Measurements from ENCODE around the gene SBDS. TPM values are rescaled to one million over a fixed set of nuclear protein-coding genes. Genes with fewer than 3 reads are reported as not detected.

SBDS gene
- total and polyA plus RNA-seq, 2 of the 4 experiments (the other 2 are of a cell fraction) = 43.0 to 65.7 TPM

DNA sequence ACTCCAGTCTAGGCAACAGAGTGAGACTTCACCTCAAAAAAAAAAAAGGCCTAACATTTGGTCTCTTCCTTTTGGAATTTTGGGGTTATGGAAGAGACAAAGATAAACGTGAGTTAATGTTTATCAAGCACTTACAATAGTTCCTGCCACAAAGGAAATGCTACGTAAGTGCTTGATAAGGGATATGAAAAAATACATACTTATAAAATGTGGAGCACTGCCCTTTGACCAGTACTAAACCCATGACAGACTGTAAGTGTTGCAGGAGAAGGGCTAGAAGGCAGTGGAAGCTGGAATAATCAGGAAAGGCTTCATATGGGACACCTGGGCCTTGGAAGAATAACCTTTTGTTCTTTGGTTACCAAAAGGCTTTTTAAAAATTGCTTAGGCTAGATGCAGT lies 48.8 kb downstream of the SBDS start:
- Histone ChIP-seq H2AFZ (replicated peaks; ENCODE audit: low read length, poor library complexity) (no peak overlapping the region), H4K5ac (ENCODE audit: low read depth, low read length) (no peak overlapping the region), H3K36me3 (ENCODE audit: control insufficient read depth, insufficient read depth, low read length) (peaks cover 50% of the 10 kb centered on the region), H3K4me1 (ENCODE audit: control insufficient read depth, insufficient read depth, low read length) (no peaks in the 10 kb centered on the region), H3K9ac (ENCODE audit: low read depth, low read length) (no peak overlapping the region), H4K8ac (ENCODE audit: low read depth in 2 of 2, low read length in 2 of 2) (no peak overlapping the region), H3K4ac (ENCODE audit: low read depth, low read length) (no peak overlapping the region), H3K4me3 (ENCODE audit: insufficient read depth, low read depth, low read length) (no peak overlapping the region), H2BK5ac (ENCODE audit: low read depth, low read length, poor library complexity, severe bottlenecking) (no peak overlapping the region), H2BK20ac (ENCODE audit: low read depth, low read length) (no peak overlapping the region), H2AK5ac (ENCODE audit: low read depth, low read length) (no peak overlapping the region), H3K9me1 (ENCODE audit: insufficient read depth, low read length) (no peaks in the 10 kb centered on the region), H3K18ac (ENCODE audit: low read depth, low read length) (no peak overlapping the region), H3K79me1 (ENCODE audit: low read depth in 1 of 2, low read length in 2 of 2) (peaks cover 28 to 40% of the 10 kb centered on the region in 2 experiments), H3K56ac (ENCODE audit: extremely low read depth, insufficient read depth, low read length) (no peak overlapping the region), H3K9me3 (ENCODE audit: control insufficient read depth, insufficient read depth, low read length) (no peaks in the 10 kb centered on the region), H2BK15ac (ENCODE audit: low read depth, low read length) (no peak overlapping the region), H2AK9ac (replicated peaks; ENCODE audit: low read depth, low read length, poor library complexity) (no peak overlapping the region), H3K4me2 (ENCODE audit: low read depth, low read length) (no peak overlapping the region), H4K91ac (ENCODE audit: insufficient read depth, low read depth, low read length) (no peak overlapping the region), H3K23ac (ENCODE audit: low read depth, low read length) (no peak overlapping the region), H3K27me3 (ENCODE audit: control insufficient read depth, insufficient read depth, low read length) (no peaks in the 10 kb centered on the region), H2BK120ac (ENCODE audit: low read depth, low read length) (no peak overlapping the region), H3K27ac (ENCODE audit: insufficient read depth, low read length) (no peak overlapping the region), H4K20me1 (ENCODE audit: insufficient read depth, low read length) (peaks cover 6% of the 10 kb centered on the region; the same call in 1 of the 2 replicates), H3K14ac (replicated peaks; ENCODE audit: low read depth, low read length) (no peak overlapping the region)
- dilution Hi-C loops (cut with HindIII; ENCODE audit: low sequenced_read_pairs, unreplicated experiment) (no loop called here), intact Hi-C loops (cut with micrococcal nuclease) (no loop called here), in situ Hi-C loops (cut with MboI; ENCODE audit: low sequenced_read_pairs) (no loop called here)
- BruUV-seq (replicated peaks) = no TSS peak
- TF ChIP-seq SMC3 (IDR thresholded peaks at IDR 0.05; ENCODE audit: low read depth, low read length) (no peak), RCOR1 (IDR thresholded peaks at IDR 0.05; ENCODE audit: insufficient replicate concordance, low read length) (no peak)
- ChIA-PET CTCF (no interaction called here), POLR2A (ENCODE audit: unreplicated experiment) (no interaction called here)
- WGBS, 2 experiments (ENCODE audit: extremely low coverage in 2 of 2, insufficient read length in 1 of 2) = no CpG with 5 or more reads among the region's 2 CpGs
- no peak for ATAC-seq (ENCODE audit: low read depth)
- DNase-seq = no peak

All from IMR-90 (cell line).